GM12874 (cell line): ENCODE results near the gene PZP.

Source experiments
- CTCF ChIP-seq: IDR thresholded peaks from 2 replicates; pipeline ENCODE4 v1.5.1; 2011; ENCODE audit warnings: low read depth, mild to moderate bottlenecking, control low read depth, low read length, moderate library complexity; ENCODE audit not compliant: insufficient read depth

The PZP gene

DNA sequence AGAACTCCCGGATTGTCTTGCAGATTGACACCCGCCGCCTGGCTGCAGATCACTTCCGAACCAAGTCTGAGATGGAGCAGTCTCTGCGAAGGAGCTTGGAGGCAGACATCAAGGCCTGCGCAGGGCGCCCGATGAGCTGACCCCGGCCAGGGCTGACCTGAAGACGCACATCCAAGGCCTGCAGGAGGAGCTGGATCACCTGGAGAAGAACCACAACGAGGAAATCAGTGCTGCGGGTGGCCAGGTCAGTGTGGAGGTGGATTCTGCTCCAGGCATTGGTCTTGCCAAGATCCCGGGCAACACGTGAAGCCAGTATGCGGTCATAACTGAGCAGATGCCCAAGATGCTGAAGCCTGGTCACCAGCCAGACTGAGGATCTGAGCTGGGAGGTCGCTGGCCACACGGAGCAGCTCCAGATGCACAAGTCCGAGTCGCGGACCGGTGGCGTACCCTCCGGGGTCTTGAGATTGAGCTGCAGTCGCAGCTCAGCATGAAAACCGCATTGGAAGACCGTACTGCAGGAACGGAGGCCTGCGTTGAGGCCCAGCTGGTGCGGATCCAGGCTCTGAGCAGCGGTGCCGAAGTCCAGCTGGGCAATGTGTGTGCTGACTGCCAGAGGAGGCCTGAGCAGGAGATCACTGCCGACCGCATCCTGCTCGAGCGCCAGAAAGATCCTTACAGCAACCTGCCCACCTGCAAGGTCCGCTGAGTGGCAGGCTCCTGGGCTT lies 80.1 kb downstream of the PZP start:
- TF ChIP-seq CTCF: no peak

GRCh38 chr12:9127484-9127883 lies 80.7 kb downstream of the PZP start:
- no peak for TF ChIP-seq CTCF

DNA sequence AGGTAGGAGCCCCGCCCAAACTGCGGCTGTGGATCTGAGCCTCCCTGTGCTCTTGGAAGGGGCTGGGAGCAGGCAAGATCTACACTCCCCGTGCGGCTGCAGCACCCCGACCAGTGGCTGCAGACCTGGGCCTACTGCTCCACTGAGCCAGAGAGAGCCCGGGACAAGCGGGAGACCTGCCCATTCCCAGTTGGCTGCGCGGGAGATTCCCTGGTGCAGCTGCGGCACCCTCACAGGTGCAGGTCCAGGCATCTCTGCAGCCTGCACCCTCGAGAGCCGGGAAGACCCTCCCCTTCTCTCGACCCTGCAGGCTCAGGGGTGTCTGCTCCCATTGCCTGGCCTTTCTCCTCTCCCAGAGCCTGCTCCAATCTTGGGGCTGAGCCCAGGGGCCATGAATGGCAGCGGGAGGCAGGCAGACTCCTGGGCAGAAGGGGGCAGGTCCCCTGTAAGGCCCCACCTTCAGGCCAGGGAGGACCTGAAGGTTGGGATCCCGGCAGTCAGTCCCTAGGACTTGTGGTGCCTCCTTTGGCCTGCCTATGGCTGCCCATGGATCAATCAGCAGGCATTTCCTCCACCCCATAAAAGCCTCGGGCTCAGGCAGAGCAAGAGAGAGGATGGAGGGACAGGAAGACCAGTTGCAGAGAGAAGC lies 83.7 kb downstream of the PZP start:
- TF ChIP-seq CTCF: no peak

- no peak for TF ChIP-seq CTCF
Observed at GRCh38 chr12:9123781-9124382, 84.3 kb downstream of the PZP start.

GRCh38 chr12:9122091-9122609 lies 86.0 kb downstream of the PZP start:
- no peak for TF ChIP-seq CTCF

DNA sequence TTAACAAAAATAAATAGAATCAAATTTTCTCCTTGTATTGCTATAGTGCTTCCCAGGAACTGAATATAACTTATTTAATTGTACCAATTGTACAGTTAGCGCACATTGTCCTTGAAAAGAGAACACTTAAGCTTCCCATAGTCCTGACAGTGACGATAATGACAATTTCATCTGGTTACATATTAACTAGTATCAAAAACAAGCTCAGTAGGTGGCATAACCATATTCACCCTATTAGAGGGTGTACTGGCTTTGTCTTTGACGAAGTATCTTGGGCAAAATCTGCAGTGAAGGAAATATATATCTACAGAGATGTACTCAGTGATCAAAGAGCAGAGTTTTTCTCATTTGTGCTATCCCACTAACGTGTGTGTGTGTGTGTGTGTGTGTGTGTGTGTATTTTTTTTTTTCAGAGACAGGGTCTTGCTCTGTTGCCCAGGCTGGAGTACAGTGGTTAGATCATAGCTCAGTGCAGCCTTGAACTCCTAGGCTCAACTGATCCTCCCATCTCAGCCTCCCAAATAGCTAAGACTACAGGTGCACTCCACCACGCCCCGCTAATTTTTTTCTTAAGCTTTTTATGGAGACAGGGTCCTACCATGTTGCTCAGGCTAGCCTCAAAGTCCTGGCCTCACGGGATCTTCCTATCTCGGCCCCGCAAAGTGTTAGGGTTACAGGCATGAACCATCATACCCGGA lies 87.6 kb downstream of the PZP start:
- TF ChIP-seq CTCF: no peak

DNA sequence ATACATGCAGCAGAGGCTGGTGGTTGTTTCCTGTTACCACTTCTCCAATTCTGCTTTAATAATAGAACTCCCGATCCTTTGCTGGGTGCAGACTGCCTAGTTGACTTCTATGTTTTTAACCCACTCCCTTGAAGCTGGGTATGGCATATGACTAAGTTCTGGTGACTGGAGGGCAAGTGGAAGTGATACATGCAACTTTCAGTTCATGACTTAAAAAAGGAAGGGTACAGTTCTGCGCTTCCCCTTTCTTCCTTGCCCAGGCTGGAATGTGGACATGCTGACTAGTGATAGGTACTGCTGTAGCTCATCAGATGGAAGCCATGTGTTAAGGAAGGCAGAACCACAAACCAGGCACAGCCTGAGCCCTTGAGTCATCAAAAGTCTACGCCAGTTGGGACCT lies 90.0 kb downstream of the PZP start:
- TF ChIP-seq CTCF: no peak
